Measurements from ENCODE around the gene ARHGEF38.
"Not testable (repeated sequence)": the region's sequence is repeated elsewhere in the genome, so short reads cannot be mapped to it uniquely, and the experiment has no call there.

ARHGEF38 gene

DNA sequence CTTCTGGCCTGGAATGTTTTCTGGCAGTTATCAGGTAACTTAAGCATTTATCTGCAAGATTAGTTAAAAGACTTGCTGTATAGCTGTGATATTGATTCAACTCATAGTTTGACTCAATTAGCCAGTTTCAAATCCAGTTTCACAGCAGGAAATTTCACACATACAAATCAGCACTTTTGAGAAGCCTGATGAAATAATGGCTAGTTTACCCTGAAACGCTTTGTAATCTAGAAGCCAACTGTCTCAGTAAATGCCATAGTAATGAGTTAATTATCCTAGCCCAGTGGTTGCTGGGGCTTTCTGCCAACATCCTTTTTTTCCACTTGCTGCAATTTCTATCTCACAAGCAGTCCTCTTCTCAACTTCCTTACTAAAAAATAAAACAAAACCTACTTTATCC is 53.1 kb downstream of the ARHGEF38 start:
- DNase-seq (ENCODE audit: low spot score) = no peak
- FAIRE-seq = no peak

DNA sequence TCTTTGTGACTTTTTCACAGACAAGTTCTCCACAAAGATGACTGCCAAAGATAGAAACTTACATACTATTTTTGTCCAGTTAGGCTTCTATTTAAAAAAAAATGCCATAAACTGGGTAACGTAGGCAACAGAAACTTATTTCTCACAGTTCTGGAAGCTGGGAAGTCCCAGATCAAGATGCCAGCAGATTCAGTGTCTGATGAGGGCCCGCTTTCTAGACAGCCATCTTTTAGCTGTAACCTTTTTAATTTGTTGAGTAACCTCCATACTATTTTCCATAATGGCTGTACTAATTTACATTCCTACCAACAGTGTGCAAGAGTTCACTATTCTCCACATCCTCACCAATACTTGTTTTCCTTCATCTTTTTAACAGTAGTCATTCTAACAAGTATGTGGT is 55.5 kb downstream of the ARHGEF38 start:
- no peak for DNase-seq (ENCODE audit: low spot score)
- FAIRE-seq = no peak

DNA sequence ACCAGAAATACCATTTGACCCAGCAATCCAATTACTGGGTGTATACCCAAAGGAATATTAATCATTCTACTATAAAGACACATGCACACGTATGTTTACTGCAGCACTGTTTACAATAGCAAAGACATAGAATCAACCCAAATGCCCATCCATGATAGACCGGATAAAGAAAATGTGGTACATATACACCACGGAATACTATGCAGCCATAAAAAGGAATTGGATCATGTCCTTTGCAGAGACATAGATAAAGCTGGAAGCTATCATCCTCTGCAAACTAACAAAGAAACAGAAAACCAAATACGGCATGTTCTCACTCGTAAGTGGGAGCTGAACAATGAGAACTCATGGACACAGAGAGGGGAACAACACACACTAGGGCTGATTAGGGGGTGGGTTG is 57.4 kb downstream of the ARHGEF38 start:
- FAIRE-seq; DNase-seq (ENCODE audit: low spot score): not testable (repeated sequence)

DNA sequence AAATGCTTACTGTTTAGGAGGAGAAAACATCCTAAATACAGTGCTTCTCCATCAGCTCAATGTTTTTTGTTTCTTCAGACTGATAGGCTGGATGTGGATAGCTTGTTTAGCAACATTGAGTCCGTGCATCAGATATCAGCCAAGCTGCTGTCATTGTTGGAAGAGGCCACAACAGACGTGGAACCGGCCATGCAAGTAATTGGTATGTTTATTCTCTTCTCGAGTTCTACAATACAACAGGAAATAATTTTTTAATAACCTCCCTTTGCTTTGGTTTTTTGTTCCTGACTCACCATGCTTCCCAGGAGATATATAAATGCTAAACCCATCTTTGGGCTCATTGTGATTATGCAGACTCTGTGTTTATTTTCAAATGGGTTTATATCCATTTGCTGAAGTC is 60.9 kb downstream of the ARHGEF38 start:
- DNase-seq (ENCODE audit: low spot score) = no peak

DNA sequence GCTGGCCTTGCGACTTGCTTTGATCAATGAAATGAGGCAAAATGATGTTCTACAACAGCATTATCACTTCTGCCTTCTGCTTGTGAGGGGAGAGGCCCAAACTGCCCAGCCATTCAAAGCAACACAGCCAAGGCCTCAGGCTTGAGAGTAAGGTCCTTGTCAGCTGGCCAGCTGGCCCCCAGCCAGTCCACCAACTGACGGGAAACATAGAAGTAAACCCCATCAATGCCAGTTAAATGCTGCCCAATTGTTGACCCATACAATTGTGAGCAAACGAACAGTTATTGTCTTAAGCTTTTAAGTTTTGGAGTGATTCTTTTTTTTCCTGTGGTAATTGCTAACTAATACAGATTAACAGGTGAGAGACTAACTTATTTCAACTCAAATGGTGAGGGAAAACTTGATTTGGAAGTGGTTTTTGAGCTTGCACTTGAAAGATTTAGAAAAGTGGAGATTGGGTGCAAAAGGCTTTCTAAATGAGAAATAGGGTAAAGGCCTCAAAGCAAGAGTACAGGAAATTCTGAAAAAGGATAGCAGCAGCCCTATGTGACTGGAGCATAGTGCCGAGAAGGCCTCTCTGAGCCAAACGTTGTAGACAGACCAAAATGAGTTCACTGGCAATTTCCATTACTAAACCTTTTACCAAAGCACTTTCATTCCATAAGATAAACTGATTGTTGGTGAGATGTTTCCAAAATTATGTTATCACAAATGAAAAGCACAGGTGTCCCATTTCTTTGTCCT is 66.9 kb downstream of the ARHGEF38 start:
- FAIRE-seq = peak; percentile 49
- DNase-seq (ENCODE audit: low spot score) = no peak

More for the DNA sequence above, 60.9 kb downstream of the ARHGEF38 start:
- FAIRE-seq = no peak

DNA sequence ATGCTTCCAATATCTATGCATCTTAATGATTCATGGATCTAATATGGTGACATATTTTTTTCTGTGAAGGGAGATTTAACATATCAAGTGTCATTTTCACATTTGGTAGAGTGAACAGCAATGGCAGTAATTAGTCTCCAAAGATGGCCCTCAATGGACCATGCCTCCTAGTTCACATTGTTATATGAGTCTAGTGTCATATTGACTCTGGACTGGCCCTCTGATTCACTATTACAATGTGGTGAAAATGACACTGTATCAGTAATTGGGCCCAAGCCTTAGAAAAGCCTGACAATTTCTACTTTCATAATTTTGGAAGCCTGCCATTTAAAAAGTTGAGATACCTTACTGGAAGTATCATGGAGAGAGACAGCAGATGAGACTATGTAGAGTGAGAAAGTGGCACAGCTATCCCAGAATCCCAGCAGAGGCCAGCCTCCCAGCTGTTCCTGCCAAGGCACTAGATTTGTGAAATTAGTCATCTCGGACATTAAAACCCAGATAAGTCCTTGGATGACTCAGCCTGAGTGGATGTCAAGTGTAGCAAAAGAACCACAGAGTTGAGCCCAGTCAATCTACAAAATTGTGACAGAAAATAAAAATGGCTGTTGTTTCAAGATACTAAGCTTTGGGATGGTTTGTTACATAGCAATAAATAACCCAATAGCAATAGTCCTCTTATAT is 68.4 kb downstream of the ARHGEF38 start:
- peak; percentile 79 for DNase-seq (ENCODE audit: low spot score)
- FAIRE-seq = peak; percentile 97

DNA sequence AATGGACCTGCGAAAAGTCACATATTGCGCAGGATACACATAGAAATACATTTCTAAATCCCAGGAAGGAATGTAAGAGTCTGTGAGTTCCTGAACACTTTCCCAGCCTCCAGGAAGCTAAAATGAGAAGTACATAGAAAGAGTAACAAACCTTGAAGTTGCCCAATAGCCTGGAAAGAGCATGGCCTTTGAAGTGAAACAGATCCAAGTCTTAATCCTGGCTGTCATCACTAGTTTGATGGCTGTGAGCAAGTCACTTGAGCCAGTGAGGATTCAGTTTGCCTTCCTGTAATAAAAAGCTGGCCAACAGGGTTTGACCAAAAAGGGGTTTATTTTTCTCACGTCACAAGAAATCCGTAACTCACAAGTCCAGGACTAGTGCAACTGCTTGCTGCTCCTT is 69.8 kb downstream of the ARHGEF38 start:
- FAIRE-seq = peak; percentile 70
- peak; percentile 45 for DNase-seq (ENCODE audit: low spot score)

DNA sequence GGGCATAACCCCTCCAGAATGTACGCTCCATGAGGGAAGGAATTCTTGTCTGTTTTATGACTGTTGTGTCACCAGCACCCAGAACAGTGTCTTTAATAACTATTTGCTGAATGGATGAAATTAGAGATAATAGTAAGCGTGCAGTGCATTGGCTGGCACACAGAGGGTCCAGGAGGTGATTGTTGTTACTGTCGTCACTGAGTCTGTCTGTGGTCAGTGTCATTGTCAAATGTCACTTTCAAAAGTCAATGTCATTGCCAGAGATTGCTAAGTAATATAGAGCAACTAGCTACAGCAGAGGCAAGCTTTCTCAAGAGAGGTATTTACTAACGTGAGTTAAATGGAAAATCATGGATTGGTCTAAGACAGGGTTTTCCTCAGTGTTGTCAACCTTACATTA is 70.7 kb downstream of the ARHGEF38 start:
- DNase-seq (ENCODE audit: low spot score) = no peak
- no peak for FAIRE-seq

DNA sequence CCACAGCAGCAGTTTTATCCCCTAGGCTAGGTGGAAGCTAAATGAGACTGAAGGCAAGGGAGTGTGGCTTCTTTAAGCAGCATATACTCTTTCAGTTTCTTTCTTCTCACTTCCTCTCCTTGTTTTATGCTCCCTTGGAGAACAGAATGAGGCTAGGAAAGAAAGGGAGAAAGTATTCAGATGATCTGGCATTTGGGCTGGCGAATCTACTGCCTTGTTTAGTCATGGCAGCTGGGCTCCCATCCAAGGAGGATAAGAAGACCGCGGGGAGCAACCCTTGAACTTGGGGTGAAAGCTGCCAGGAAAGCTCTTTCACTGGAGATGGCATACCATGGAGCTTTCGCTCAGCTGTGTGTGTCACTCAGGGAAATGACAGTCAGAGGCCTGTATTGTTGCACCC is 72.1 kb downstream of the ARHGEF38 start:
- no peak for FAIRE-seq
- DNase-seq (ENCODE audit: low spot score) = no peak

DNA sequence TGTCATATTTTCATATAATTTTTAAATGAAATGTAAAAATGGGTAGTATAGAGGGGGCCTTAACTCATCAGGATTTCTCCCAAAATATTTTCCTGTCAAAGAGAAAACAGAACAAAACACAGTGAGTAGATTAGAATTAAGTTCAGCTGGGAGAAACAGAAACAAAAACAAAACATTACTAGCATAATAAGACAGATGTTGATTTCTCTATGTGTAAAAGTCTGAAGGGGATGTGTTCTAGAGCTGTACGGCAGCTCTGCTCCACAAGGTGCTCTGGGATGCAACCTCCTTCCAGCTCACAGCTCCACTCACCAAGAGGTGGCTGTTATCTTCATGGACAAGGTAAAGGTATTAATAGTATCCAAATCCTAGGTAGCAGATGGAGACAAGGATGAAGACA is 72.8 kb downstream of the ARHGEF38 start:
- no peak for FAIRE-seq
- DNase-seq (ENCODE audit: low spot score) = no peak

DNA sequence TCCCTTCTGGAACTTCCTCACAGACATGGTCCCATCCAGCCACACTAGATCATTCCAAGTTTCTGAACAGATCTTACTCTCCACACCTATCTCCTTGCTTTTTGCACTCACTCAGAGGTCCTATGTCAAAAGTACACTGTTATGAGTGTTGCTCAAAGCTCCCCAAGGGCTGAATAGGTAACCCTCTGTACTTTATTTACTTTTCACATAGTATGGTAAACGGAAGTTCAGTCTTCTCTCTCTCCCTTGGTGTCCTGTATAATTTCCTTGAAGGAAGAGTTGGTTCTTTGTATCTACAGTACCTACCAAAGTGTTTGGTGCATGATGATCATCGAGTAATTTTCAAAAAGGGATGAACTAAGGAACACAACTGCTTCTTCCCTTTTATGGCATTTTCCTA is 74.4 kb downstream of the ARHGEF38 start:
- DNase-seq (ENCODE audit: low spot score) (no peak), FAIRE-seq (no peak)

DNA sequence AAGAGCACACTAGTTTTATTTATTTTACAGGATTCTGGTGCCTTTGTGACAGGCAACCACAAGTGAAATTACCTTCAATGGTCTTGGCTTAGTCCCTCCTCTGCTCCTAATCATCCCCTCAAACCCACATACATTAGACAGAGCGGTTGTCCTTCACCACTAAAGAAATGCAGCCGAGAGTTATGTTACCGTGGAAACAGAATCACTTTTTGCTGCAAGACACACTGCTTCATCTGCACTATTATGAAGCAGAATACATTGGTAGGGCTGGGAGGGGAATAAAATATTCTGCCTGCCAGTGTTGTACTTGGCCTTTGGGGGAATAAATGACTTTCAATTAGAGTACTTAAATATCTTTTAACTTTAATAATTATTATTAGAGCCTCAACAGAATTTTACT is 75.2 kb downstream of the ARHGEF38 start:
- FAIRE-seq (no peak), DNase-seq (ENCODE audit: low spot score) (no peak)

DNA sequence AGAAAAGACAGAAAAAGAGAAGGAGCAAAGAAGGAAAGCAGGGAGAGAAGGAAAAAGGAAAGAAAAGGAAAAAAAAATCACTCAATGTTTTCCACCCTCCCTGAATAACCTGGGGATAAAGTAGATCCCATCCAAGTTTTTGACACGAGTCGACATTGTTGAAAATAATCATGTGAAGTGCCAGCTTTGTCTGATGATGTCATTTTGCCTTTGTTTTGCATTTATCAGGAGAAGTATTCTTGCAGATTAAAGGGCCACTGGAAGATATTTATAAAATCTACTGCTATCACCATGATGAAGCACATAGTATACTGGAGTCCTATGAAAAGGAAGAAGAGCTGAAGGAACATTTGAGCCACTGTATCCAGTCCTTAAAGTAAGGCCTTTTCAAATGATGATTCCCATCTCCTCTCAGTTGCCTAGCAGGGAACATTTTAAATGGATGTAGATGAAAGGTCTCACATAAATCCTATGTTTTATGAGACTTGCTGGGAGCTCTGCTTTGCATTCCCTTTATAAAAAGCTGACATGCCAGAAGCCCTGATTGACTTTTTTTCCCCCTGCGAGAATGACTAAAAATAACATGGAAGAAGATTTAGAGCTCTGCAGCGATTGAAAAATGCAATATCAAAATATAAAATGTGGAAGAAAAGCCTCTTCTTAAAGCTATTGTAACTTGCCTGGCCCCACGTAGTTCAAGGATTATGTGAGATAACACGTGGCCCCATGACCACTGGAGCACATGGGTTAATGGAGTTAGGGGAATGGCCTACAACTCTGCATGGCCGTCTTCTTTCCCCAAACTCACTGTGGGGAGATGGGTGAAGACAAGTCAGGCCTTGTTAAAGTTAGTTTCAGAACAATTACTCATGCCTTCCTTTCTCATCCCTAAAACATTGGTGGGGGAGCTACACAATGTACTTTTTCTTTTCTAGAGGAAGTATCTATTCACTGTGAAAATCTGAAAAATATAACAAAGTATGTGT is 78.5 kb downstream of the ARHGEF38 start:
- DNase-seq (ENCODE audit: low spot score) (no peak), FAIRE-seq (no peak)

DNA sequence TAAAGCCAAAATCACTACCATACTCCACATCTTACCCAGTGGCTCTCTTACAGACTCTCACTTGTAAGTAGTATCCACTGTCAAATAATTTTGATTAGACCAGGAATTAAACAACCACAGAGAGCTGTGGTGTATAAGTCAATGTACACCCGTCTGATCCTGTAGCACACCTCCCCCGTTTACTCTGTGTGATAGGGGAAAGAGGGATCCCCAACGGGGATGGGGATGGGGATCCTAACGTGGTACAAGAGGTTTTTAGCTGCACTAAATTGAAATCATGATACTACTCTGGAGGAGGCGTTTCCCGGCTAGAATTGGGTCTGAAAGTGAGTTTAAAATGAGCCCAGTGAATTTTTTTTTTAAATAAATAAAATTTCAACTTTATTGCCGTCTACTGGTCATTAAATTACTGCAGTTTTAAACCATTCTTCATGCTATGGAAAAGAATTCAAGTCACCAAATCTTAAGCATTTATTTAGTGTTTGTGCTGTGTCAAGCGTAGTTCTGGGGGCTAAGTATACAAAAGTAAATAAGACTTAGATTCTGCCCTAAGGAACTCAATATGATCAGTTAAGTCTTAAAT is 79.5 kb downstream of the ARHGEF38 start:
- no peak for DNase-seq (ENCODE audit: low spot score)
- FAIRE-seq = no peak

DNA sequence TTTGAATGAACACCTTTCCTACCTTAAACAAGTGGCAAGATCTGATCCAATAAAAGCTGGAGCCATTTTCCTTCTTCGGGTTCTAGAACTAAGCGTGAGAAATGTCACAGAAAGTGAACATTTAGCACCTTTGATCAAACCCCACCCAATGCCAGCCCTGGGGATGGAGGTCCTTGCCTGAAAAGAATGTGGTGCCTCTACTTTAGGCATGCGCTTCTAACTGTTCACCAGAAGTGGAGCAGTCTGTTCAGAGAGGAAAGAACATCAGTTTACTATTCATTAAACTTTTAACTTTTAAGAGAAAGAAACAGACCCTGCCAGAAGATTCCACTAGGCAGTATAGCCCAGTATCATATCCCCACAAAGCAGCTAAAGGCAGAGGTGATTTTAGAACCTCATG is 80.2 kb downstream of the ARHGEF38 start:
- FAIRE-seq = no peak

DNA sequence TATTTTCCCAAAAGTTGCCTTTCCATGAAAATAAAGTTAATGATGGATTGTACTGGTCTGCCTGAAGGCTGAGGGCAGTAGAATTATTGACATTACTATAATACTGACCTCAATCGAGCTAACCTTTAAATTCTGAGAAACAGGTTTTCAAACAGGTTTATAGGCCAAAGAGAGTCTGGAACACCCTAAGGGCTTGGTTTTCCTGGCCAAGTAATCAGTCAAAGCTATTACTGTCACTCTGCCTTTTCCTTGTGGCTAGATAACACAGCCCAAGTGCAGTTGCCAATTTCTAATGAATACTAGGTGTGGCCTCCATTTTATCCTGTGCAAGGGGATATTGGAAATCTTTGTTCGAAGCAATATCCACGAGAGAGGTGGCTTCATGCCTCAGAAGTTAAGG is 80.8 kb downstream of the ARHGEF38 start:
- FAIRE-seq = no peak
- no peak for DNase-seq (ENCODE audit: low spot score)

More for the DNA sequence above, 80.2 kb downstream of the ARHGEF38 start:
- DNase-seq (ENCODE audit: low spot score) = no peak

DNA sequence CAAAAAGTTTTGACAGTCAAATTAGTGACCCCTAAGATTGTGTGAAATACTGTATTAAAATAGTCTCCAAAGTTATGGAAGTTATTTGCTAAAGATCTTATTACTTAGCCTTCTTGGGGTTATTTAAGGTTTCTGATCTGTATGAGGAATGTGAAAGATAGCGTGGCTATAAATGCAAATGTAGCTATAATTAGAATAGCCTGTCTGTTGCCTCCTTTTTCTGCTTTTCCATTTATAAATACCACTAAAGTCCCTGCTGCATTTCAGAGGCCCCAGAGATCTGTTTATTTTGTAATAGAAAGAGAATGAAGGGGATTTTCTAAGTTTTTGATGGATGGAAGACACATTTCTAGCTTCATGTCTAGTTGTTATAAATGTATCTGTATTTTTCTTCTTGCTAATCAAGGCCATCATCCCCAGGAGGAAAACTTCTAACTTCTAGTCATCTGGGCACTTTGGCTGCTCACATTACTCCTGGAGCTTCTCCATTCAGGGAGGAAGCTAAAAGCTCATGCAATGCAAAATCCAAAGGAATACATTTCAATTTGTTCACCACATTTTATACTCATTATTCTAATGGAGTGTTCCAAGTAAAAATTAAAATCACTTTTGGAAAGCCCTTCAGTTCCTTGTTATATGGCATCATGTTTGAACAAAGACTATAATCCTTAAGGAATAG is 82.1 kb downstream of the ARHGEF38 start:
- FAIRE-seq = no peak
- no peak for DNase-seq (ENCODE audit: low spot score)

DNA sequence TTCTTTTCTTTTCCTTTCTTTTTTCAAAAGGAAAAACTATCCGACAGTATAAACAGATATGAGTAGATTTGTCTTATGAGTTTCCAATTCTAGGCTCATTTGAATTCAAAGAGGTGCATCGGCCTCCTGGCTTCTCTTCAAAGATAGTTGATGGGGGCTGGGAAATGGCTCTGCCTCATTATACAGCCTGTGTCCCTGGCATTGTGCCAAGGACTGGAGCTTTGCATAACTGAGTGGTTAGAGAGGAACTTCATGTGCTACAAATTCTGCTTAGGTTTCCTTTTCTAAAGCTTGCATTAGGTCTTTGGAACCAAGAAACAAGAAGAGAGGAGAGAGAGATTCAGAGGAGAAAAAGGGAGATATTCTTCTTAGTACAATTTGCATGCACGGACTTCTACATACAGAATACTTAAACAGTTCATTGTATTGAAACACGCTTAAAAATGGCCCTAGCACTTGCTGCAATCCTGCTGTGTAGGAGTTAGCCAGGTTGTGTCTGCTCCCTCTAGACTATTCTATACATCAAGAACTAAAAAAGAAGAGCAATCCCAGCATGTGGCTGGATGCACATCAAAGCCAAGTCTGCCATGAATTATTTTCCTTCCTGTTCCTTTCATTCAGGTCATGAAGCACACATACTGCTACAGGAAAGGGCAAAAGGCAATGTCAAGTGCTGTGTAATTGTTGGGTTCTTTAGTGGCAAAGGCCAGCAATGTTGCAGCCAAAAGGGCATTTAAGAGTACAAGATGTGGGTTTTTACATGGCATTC is 85.2 kb downstream of the ARHGEF38 start:
- DNase-seq (ENCODE audit: low spot score) (no peak), FAIRE-seq (no peak)

DNA sequence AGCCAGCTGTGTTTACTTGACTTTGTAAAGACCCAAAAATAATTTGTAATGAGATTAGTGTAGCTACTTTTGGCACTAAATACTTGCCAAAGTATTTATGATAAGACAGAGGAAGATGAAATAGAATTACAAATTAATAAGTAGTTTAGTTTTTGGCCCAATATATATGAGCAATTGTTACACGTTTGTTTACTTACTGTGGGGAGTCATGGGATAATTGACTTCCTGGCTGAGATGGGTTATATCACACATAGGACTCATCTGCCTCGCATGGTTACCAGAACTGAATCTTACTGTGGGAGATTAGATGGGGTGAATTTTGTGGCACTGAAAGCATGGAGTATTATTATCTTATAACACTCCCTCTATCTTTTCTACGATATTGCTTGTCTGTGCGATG is 89.4 kb downstream of the ARHGEF38 start:
- DNase-seq (ENCODE audit: low spot score) (no peak), FAIRE-seq (no peak)

DNA sequence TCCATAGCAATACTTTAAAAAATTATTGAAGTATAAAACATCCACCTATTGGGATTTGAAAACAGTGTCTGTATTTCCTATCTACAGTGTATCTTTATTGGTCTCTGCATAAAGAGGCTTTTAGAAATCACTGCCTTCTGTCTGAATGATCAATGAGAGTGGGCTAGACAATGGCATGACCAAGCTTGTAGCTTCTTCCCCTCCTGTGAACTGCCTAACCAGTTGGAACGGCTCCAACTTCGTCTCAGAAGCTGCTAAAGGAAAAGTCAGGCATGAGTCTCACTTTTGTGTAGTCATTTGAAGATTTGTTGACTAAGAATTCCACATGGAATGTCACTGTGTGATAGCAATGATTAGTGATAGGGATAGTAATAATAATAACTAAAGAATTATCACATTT is 91.8 kb downstream of the ARHGEF38 start:
- no peak for FAIRE-seq
- DNase-seq (ENCODE audit: low spot score) = no peak
